ENCODE data around the gene PYCR2. TPM values are rescaled to one million over a fixed set of nuclear protein-coding genes. Genes with fewer than 3 reads are reported as not detected.
A peak's percentile ranks its signal among the peaks of the same experiment; 100 is the strongest.
"Not testable (repeated sequence)": the region's sequence is repeated elsewhere in the genome, so short reads cannot be mapped to it uniquely, and the experiment has no call there.

Gene PYCR2
- total RNA-seq, 1 donor: 34.3 TPM

DNA sequence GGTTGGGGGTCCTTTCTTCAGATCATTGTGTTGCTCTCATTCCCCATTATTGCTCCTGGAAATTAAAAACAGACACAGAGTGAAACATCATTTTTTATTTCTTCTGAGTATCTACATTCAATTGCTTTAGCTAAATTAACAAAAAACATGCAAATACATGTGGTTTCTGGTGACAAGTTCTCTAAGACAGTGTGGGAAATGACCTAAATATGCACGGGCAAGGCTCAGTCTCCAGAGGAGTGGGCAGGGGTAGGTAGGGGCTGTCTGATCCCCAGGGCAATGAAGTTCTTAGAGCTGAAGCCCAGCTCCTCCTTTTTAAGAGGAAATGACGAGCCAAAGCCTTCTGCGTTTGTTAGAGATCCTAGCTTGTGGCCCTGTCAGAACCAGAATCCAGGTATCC lies 12.5 kb upstream of the PYCR2 start:
- no peak for DNase-seq (ENCODE audit: low read depth)
- no peak overlapping the region for H3K4me3 ChIP-seq (ENCODE audit: low read depth, low read length)
- TF ChIP-seq, protein P1, sequence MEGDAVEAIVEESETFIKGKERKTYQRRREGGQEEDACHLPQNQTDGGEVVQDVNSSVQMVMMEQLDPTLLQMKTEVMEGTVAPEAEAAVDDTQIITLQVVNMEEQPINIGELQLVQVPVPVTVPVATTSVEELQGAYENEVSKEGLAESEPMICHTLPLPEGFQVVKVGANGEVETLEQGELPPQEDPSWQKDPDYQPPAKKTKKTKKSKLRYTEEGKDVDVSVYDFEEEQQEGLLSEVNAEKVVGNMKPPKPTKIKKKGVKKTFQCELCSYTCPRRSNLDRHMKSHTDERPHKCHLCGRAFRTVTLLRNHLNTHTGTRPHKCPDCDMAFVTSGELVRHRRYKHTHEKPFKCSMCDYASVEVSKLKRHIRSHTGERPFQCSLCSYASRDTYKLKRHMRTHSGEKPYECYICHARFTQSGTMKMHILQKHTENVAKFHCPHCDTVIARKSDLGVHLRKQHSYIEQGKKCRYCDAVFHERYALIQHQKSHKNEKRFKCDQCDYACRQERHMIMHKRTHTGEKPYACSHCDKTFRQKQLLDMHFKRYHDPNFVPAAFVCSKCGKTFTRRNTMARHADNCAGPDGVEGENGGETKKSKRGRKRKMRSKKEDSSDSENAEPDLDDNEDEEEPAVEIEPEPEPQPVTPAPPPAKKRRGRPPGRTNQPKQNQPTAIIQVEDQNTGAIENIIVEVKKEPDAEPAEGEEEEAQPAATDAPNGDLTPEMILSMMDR (IDR thresholded peaks at IDR 0.05; ENCODE audit: insufficient read depth, low read length): no peak

DNA sequence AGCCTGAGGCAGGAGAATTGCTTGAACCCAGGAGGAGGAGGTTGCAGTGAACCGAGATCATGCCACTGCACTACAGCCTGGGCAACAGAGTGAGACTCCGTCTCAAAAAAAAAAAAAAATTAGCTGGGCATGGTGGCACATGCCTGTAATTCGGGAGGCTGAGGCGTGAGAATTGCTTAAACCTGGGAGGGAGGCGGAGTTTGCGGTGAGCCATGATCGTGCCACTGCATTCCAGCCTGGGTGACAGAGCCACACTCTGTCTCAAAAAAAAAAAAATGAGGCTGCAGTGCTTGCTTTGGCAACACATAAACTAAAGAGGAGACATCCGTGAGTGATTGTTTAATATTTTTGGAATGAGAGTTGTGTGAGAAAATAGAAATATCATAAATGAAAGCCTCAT lies 12.0 kb upstream of the PYCR2 start:
- not testable (repeated sequence) for DNase-seq (ENCODE audit: low read depth); H3K4me3 ChIP-seq (ENCODE audit: low read depth, low read length)

DNA sequence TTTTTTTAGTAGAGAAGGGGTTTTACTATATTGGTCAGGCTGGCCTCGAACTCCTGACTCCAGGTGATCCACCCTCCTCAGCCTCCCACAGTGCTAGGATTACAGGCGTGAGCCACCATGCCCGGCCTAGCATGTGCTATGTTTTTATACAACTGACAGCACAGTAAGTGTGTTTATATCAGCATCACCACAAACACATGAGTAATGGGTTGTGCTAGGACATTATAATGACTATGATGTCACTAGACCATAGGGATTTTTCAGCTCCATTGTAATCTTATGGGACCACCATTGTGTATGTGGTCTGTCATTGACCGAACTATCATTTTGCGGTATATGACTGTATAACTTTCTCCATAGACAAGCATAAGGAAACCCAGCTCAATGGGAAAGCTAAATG lies 10.7 kb upstream of the PYCR2 start:
- no peak for DNase-seq (ENCODE audit: low read depth)
- H3K4me3 ChIP-seq (ENCODE audit: low read depth, low read length): no peak overlapping the region
- TF ChIP-seq, protein P1 (IDR thresholded peaks at IDR 0.05; ENCODE audit: insufficient read depth, low read length): no peak

DNA sequence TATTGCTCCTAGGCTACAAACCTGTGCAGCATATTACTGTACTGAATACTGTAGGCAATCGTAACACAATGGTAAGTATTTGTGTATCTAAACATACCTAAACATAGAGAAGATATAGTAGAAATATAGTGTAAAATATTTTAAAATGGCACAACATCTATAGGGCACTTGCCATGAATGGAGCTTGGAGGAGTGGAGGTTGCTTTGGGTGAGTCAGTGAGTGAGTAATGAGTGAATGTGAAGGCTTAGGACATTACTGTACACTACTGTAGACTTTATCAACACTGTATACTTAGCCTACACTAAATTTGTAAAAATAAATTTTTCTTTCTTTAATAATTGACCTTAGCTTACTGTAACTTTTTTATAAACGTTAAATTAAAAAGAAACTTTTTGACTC lies 9.0 kb upstream of the PYCR2 start:
- no peak overlapping the region for H3K4me3 ChIP-seq (ENCODE audit: low read depth, low read length)
- DNase-seq (ENCODE audit: low read depth): peak; percentile 51
- TF ChIP-seq, protein P1 (IDR thresholded peaks at IDR 0.05; ENCODE audit: insufficient read depth, low read length): no peak

DNA sequence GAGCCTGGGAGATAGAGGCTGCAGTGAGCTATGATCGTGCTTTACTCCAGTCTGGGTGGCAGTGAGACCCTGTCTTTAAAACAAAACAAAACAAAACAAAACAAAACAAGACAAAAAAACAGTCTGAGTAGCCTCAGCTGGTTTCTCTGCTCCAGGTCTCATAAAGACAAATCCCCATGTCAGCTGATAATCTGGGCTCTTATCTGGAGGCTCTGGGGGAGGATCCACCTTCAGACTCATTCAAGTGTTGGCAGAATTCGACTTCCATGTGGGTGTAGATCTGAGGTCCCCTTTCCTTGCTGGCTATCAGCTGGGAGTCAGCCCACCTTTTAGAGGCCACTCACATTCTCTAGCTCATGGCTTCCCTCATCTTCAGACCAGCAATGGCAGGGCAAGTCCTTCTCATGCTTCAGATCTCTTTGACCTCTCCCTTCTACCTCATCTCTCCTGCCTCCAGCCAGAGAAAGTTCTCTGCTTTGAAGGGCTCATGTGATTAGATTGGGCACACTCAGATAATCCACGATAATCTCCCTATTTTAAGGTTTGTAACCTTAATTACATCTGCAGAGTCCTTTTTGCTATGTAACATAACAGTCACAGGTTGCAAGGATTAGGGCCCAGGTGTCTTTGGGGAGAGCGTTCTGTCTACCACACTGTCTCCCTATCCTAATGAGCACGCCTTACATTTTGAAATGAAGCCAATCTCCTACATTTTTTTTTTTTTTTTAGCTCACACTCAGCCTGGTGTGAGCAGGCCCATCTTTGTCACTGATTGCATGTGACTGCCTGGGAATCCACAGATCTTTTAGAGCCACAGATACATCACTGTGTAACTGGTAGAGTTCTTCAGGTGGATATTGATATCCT lies 7.5 kb upstream of the PYCR2 start:
- H3K4me3 ChIP-seq (ENCODE audit: low read depth, low read length): no peak overlapping the region
- TF ChIP-seq, protein P1 (IDR thresholded peaks at IDR 0.05; ENCODE audit: insufficient read depth, low read length): no peak
- DNase-seq (ENCODE audit: low read depth): no peak

DNA sequence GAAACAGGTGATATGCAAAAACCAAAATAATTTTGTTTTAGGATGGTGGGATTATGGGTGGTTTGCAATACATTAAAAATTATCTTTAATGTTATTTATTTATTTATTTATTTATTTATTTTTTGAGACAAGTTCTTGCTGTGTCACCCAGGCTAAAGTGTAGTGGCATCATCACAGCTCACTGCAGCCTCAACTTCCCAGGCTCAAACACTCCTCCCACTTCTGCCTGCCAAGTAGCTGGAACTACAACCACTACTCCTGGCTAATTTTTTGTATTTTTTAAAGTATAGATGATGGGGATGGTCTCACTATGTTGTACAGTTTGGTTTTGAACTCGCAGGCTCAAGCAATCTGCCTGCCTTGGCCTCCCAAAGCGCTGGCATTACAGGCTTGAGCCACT lies 6.5 kb upstream of the PYCR2 start:
- TF ChIP-seq, protein P1 (IDR thresholded peaks at IDR 0.05; ENCODE audit: insufficient read depth, low read length): no peak
- DNase-seq (ENCODE audit: low read depth): no peak
- H3K4me3 ChIP-seq (ENCODE audit: low read depth, low read length): no peak overlapping the region

DNA sequence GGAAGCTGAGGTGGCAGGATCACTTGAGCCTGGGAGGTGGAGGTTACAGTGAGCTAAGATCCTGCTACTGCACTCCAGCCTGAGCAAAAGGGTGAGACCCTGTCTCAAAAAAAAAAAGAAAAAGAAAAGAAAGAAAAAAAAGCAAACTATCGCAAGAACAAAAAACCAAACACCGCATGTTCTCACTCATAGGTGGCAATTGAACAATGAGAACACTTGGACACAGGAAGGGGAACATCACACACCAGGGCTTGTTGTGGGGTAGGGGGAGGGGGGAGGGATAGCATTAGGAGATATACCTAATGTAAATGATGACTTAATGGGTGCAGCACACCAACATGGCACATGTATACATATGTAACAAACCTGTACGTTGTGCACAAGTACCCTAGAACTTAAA lies 5.4 kb upstream of the PYCR2 start:
- DNase-seq (ENCODE audit: low read depth): not testable (repeated sequence)

More for the DNA sequence above, 5.4 kb upstream of the PYCR2 start:
- not testable (repeated sequence) for H3K4me3 ChIP-seq (ENCODE audit: low read depth, low read length)

Measured in fibroblast of the aortic adventitia (primary cell).